Measurements from ENCODE around the gene MEGF10. TPM values are rescaled to one million over a fixed set of nuclear protein-coding genes. Genes with fewer than 3 reads are reported as not detected.

The MEGF10 gene
- total and polyA plus RNA-seq, 2 donors (not counting 1 experiment from before 2014, with no cell fraction given): not detected

DNA sequence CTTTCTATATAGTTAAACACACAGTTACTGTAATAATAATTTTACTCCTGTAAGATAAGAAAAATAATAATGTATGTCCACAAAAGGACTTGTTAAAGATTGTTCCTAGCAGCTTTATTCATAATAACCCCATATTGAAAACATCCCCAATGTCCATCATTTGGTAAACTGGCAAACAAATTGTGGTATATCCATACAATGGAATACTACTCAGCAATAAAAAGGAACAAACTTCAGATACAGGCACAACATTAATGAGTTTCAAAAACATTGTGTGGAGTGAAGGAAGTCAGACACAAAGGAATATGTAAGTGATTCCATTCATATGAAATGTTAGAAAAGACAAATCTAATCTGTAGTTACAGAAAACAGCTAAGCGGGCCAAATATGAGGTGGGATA lies 1.9 kb upstream of the MEGF10 start:
- WGBS (ENCODE audit: insufficient coverage): 100% methylated on average over 1 of the region's 1 CpG
- intact Hi-C loops (cut with micrococcal nuclease): no loop called here
- no peak overlapping the region for H3K27ac Mint-ChIP-seq

DNA sequence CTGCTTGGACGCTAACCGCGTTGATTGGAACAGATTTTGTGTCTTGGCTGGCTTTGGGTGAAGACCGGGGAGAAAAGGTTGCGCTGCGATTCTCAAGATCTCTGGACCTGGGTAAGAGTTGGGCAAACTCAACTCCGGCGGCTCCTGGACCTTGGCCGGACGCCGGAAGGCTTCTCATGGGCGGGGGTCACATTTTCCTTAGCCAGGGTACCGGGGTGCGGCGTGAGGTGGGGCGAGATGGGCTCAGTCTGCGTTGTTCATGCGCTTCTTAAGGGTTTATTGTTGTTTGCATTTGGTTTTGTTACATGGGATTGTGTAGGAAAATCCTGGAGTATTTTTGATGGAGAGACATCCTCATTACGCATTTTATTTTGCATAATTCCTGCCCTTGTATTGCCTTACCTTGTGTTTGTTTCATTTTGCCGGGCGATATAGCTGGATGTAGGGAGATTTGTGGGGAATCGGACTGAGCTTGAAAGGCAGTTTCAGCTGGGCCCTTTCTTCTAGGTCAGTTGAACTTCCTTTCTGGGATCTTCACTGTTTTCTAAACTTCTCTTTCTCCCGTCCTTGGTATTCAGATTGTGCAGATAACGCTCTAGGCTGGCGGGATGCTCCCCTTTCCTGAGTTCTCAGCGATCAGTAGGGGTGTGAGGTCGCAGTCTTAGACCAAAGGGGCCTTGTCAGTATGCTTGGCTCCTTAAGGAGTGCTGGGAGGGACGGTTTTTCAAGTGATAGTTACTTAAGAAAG lies 524 bp downstream of the MEGF10 start:
- CTCF ChIA-PET: no interaction called here
- intact Hi-C loops (cut with micrococcal nuclease): no loop called here

More for the DNA sequence above, 1.9 kb upstream of the MEGF10 start:
- H3K27ac ChIP-seq (ENCODE audit: low read length in 2 of 2): no peak overlapping the region
- H3K4me3 Mint-ChIP-seq: no peak overlapping the region
- peaks cover 0 to 30% (median 25%) of the 10 kb centered on the region in 4 experiments for H3K27me3 ChIP-seq (replicated peaks in 1 of 4; ENCODE audit: control extremely low read depth in 1 of 4, control insufficient read depth in 3 of 4, insufficient read depth in 4 of 4, low read length in 3 of 4)
- TF ChIP-seq, protein P1, sequence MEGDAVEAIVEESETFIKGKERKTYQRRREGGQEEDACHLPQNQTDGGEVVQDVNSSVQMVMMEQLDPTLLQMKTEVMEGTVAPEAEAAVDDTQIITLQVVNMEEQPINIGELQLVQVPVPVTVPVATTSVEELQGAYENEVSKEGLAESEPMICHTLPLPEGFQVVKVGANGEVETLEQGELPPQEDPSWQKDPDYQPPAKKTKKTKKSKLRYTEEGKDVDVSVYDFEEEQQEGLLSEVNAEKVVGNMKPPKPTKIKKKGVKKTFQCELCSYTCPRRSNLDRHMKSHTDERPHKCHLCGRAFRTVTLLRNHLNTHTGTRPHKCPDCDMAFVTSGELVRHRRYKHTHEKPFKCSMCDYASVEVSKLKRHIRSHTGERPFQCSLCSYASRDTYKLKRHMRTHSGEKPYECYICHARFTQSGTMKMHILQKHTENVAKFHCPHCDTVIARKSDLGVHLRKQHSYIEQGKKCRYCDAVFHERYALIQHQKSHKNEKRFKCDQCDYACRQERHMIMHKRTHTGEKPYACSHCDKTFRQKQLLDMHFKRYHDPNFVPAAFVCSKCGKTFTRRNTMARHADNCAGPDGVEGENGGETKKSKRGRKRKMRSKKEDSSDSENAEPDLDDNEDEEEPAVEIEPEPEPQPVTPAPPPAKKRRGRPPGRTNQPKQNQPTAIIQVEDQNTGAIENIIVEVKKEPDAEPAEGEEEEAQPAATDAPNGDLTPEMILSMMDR (IDR thresholded peaks at IDR 0.05): no peak
- TF ChIP-seq EZH2 (IDR thresholded peaks at IDR 0.05; ENCODE audit: borderline replicate concordance, insufficient read depth, low read depth, low read length, poor library complexity, severe bottlenecking): no peak
- no peak for DNase-seq
- no peak overlapping the region for H3K4me2 ChIP-seq (replicated peaks; ENCODE audit: low read depth, low read length, poor library complexity, severe bottlenecking)
- peaks cover 17% of the 10 kb centered on the region for H3K4me1 Mint-ChIP-seq
- H2AFZ ChIP-seq (ENCODE audit: insufficient read depth, low read depth, low read length, poor library complexity, severe bottlenecking): no peak overlapping the region
- ChIA-PET POLR2A (no interaction called here), CTCF (no interaction called here)
- H3K4me1 ChIP-seq (ENCODE audit: control insufficient read depth in 2 of 2, insufficient read depth in 2 of 2, low read length in 2 of 2): peaks cover 7 to 11% of the 10 kb centered on the region in 2 donors
- no peaks in the 10 kb centered on the region for H4K20me1 ChIP-seq (ENCODE audit: control insufficient read depth, insufficient read depth, low read length, poor library complexity, severe bottlenecking)
- no peak for ATAC-seq (ENCODE audit: low read depth)
- peaks cover 1 to 6% (median 4%) of the 10 kb centered on the region in 3 donors for H3K9me3 ChIP-seq (ENCODE audit: control extremely low read depth in 1 of 3, control insufficient read depth in 2 of 3, insufficient read depth in 1 of 3, low read length in 2 of 3)
- H3K4me3 ChIP-seq (ENCODE audit: control extremely low read depth in 1 of 5, extremely low read depth in 1 of 5, insufficient read depth in 1 of 5, low read depth in 2 of 5, low read length in 4 of 5): no peak overlapping the region
- no peaks in the 10 kb centered on the region for H3K79me2 ChIP-seq (ENCODE audit: control insufficient read depth, insufficient read depth, low read length)
- no peak overlapping the region for H3K9ac ChIP-seq (ENCODE audit: low read length)
- no peaks in the 10 kb centered on the region for H3K36me3 ChIP-seq (replicated peaks in 1 of 2; ENCODE audit: control extremely low read depth in 1 of 2, control insufficient read depth in 1 of 2, extremely low read depth in 1 of 2, insufficient read depth in 2 of 2, low read length in 1 of 2)
- peaks cover 8% of the 10 kb centered on the region for H3K9me3 Mint-ChIP-seq (ENCODE audit: insufficient read depth)
- H3K27me3 Mint-ChIP-seq: peaks cover 77% of the 10 kb centered on the region

More for the DNA sequence above, 524 bp downstream of the MEGF10 start:
- POLR2A ChIA-PET: no interaction called here
- Histone ChIP-seq H3K4me1 (ENCODE audit: control insufficient read depth in 2 of 2, insufficient read depth in 2 of 2, low read length in 2 of 2) (peaks cover 7 to 11% of the 10 kb centered on the region in 2 donors), H3K4me2 (replicated peaks; ENCODE audit: low read depth, low read length, poor library complexity, severe bottlenecking) (peak overlapping the region; percentile 58), H3K36me3 (replicated peaks in 1 of 2; ENCODE audit: control extremely low read depth in 1 of 2, control insufficient read depth in 1 of 2, extremely low read depth in 1 of 2, insufficient read depth in 2 of 2, low read length in 1 of 2) (no peaks in the 10 kb centered on the region), H3K4me3 (ENCODE audit: control extremely low read depth in 1 of 5, extremely low read depth in 1 of 5, insufficient read depth in 1 of 5, low read depth in 2 of 5, low read length in 4 of 5) (no peak overlapping the region), H4K20me1 (ENCODE audit: control insufficient read depth, insufficient read depth, low read length, poor library complexity, severe bottlenecking) (no peaks in the 10 kb centered on the region), H3K27ac (ENCODE audit: low read length in 2 of 2) (no peak overlapping the region), H3K9ac (ENCODE audit: low read length) (no peak overlapping the region), H3K9me3 (ENCODE audit: control extremely low read depth in 1 of 3, control insufficient read depth in 2 of 3, insufficient read depth in 1 of 3, low read length in 2 of 3) (peaks cover 1 to 6% (median 4%) of the 10 kb centered on the region in 3 donors), H3K79me2 (ENCODE audit: control insufficient read depth, insufficient read depth, low read length) (no peaks in the 10 kb centered on the region), H3K27me3 (replicated peaks in 1 of 4; ENCODE audit: control extremely low read depth in 1 of 4, control insufficient read depth in 3 of 4, insufficient read depth in 4 of 4, low read length in 3 of 4) (peaks cover 0 to 39% (median 23%) of the 10 kb centered on the region in 4 experiments), H2AFZ (ENCODE audit: insufficient read depth, low read depth, low read length, poor library complexity, severe bottlenecking) (no peak overlapping the region)
- ATAC-seq (ENCODE audit: low read depth) (no peak), DNase-seq (no peak)
- peaks cover 71% of the 10 kb centered on the region for H3K27me3 Mint-ChIP-seq
- WGBS (ENCODE audit: insufficient coverage): 35% methylated on average over 22 of the region's 28 CpGs
- no peak overlapping the region for H3K27ac Mint-ChIP-seq
- TF ChIP-seq, protein P1 (IDR thresholded peaks at IDR 0.05): no peak
- TF ChIP-seq EZH2 (IDR thresholded peaks at IDR 0.05; ENCODE audit: borderline replicate concordance, insufficient read depth, low read depth, low read length, poor library complexity, severe bottlenecking): no peak
- peaks cover 17% of the 10 kb centered on the region for H3K4me1 Mint-ChIP-seq
- peaks cover 8% of the 10 kb centered on the region for H3K9me3 Mint-ChIP-seq (ENCODE audit: insufficient read depth)
- peak overlapping the region; percentile 38 for H3K4me3 Mint-ChIP-seq
